HT1080 (cell line): Measurements from ENCODE around the gene ADGRA1. TPM values are rescaled to one million over a fixed set of nuclear protein-coding genes. Genes with fewer than 3 reads are reported as not detected.
"Not testable (repeated sequence)": the region's sequence is repeated elsewhere in the genome, so short reads cannot be mapped to it uniquely, and the experiment has no call there.

Experiments
- DNase-seq: peaks from one replicate; pipeline ENCODE4 v3.0.0-alpha.2; 2015; ENCODE audit warnings: low read depth
- total RNA-seq: library from RNA; depleted of rRNA; stranded (reverse); fragments of >200 nt; shearing (Covaris generic); gene quantifications from 2 replicates; pipeline ENCODE4 v1.2.3, GENCODE V29; 2014

Gene ADGRA1
- total RNA-seq, 1 experiment from 2014 or later = not detected

- DNase-seq = no peak
These were observed 23.0 kb downstream of the ADGRA1 start for GRCh38 chr10:133110609-133111275.

DNA sequence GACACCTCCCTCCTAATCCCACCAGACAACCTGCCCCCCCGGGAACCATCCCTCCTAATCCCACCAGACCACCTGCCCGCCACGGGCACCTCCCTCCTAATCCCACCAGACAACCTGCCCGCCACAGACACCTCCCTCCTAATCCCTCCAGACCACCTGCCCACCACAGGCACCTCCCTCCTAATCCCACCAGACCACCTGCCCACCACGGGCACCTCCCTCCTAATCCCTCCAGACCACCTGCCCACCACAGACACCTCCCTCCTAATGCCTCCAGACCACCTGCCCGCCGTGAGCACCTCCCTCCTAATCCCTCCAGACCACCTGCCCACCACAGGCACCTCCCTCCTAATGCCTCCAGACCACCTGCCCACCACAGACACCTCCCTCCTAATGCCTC lies 23.9 kb downstream of the ADGRA1 start:
- DNase-seq = not testable (repeated sequence)

DNA sequence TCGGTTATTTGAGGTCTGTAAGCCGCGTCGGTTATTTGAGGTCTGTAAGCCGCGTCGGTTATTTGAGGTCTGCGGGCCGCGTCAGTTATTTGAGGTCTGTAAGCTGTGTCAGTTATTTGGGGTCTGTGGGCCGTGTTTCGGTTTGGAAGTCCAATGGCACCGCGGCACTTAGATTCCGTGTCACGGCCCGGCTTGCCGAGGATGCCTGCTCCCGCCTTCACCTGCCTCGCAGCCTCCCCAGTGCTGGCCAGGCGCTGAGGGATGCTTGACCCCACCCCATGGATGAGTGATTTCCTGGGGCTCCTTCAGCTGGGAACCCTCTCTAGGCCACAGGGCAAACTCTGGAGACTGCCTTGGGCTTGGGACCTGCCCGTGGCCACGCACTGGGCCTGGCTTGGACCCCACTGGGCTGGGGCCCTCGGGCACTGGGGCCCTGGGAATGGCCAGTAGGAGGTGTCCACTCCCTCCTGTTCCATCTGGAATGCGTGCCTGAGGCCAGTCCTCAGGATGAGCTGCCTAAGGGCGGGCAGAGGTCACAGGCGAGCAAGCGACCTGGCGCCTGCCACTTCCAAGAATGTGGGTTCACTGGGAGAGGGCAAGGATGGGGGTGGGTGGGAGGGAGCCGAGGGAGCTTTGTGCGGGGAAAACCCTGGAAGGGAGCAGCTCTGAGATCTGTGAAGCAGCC lies 25.6 kb downstream of the ADGRA1 start:
- DNase-seq = no peak

DNA sequence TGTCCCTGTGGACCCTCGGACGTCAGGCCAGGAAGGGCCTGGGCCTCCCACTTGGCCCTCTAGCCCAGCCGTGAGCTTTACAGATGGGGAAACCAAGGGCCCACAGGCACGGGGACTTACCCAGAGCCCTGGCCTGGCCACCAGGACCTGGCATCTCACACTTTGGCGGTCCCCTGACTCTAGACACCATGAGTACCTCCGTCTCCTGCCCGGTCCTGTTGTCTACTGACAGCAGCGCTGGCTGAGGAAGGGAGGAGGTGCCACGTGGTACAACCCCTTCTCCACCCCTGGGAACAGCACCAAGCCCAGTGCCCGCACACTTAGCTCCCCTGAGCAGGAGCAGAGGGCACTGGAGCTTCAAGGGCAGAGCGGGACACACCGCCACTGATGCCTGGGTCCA lies 26.1 kb downstream of the ADGRA1 start:
- DNase-seq = no peak

DNA sequence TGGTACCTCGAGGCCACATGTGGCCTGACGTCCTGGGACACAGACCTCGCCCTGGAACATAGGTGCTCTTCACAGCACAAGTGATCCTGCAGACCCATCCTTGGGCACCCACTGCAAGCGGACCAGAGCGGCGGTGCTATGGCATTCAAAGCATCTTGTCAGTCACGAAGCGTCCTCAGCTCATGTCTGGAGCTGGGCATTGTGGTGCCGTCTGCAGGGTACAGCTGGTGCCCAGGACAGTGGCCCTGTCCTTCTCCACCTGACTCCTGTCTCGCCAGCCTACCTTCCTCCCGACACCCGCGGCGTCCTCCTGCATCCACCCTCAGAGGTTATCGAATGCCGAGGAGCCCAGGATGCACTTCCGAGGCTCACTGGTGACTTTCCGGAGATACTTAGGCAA lies 26.5 kb downstream of the ADGRA1 start:
- no peak for DNase-seq

DNA sequence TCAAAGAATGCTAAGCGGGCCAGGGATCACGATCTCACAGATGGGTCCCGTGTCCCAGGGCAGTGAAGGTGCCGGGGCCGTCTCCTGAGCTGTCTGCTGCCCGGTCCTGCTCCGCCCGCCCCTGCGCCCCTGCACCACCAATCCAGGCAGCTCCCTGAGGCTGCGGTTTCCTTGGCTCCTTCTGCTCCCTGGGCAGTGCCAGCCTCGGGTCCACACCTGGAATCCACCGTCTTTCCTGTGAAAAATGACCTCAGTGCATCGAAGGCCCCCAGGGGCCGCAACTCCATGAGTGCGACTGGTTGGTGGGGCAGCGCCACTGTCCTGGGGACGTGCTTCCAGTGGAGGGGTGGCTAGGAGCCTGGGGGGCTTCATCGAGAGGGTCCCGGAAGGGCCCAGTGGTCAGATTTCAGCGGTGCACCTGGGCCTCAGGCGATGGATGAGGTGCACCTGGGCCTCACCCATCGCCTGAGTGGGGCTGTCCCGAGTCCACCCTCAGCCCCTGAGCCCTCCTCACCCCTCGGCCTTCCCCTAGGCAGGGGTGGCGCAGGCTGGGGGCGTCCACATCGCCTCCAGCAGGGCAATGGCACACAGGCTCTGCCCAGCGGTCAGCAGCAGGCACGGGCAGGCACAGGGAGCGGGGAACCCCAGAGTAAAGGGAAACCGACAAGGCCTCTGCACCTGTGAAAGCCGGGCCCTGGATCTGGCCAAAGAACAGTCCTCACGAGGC lies 27.2 kb downstream of the ADGRA1 start:
- DNase-seq = no peak

- DNase-seq = no peak
These were observed 27.7 kb downstream of the ADGRA1 start for GRCh38 chr10:133115453-133115842.

DNA sequence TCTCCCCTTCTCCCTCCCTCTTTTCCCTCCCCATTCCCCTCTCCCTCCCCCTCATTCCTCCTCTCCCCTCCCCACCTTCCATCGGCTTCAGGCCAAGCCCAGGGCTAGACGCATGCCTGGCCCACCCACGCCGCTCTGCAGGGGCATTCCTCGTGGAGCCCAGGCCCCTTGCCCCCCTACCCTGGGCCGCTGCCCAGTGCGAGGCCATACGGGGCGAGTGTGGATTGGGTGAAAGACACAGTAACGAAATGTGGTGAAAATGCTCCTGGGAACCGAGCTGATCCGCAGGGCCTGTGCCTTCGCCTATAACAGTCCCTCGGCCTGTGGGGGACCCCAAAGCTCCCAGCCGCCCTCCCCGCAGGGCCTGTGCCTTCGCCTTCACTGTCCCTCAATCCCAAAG lies 28.3 kb downstream of the ADGRA1 start:
- DNase-seq = no peak

DNA sequence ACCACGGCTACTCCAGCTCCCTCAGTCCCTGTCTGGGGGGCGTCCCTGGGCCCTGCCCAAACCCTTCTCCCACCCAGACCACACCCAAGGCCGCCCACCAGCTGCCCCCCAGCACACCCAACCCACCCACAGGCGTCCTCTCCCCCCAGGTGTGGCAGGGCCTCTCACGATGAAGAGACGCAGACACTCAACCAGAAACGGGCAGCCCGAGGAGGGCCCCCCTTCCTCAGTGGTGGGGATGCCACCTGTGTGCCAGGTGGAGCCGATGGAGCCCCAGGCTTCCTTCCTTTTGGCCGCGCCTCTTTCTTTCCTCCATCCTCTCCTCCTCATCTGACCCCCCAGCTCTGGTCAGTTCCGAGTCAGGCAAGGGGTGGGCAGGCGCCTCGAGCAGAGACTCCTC lies 28.7 kb downstream of the ADGRA1 start:
- no peak for DNase-seq

DNA sequence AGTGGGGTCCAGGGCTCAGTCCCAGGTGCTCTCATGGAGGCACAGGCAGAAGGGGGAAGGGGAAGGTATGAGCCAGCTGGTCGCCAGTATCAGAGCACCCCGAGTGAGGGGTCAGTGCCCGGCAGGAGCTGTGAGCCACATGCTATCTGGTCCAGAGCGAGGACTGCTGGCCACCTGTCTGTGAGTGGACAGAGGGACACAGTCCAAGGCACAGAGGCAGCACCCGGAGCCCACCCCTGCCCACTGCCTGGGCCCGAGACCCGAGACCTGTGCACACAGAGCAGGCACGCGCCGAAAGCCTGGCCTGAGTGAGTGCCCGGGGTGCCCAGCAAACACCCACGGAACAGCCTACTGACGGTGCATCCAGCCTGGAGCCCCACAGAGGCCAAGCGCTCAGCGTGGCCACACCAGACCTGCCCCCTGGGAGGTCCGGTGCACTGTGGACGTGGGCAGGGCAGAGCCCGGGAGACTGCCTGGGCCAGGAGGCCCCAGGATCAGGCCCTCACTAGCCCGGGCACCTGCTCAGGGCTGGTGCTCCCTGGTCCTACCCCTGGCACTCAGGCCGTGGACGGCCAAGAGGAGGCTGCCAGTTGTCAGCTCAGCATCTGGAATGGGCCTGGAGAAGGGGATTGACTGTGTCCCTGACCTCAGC lies 29.4 kb downstream of the ADGRA1 start:
- no peak for DNase-seq

- no peak for DNase-seq
These were observed 30.0 kb downstream of the ADGRA1 start for GRCh38 chr10:133117688-133118071.

DNA sequence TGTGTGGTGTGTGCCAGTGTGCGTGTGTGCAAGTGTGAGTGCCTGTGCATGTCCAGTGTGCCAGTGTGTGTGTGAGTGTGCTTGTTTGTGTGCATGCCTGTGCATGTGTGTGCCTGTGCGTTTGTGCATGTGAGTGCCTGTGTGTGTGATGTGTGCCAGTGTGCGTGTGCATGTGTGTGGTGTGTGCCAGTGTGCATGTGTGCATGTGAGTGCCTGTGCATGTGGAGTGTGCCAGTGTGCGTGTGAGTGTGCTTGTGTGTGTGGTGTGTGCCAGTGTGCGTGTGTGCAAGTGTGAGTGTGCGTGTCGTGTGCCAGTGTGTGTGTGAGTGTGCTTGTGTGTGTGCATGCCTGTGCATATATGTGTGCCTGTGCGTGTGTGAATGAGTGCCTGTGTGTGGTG lies 33.8 kb downstream of the ADGRA1 start:
- no peak for DNase-seq

DNA sequence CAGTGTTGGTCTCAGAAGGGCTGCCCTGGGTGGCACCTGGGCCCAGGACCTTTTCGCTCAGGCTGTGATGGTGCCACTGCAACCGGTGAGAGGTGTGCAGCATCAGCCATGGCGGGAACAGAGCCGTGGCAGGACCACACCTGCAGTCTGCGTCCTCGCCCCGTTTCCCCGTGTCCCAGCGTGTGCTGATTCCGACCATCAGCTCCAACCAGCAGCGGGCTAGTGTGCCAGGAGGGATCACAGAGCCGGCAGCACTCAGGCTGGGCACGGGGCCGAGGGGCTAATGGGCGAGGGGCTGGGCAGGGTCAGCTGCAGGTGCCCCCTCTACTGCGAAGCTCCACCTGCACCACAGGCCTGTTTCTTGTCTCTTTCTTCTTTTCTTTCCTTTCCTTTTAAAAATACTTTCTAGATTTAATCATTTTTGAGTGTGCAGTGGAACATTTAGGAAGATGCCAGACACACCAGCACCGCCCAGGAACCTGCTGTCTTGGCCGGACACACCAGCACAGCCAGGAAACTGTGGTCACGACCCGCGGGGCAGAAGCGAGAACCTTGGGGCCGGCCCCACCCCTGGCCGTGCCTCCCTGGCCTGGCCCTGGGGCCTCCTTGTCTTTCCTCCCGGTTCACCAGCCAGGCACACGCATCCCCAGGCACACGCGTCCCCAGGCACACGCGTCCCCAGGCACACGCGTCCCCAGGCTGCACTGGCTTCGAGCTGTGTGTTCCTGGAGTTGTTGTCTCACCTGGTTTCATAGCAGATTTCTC lies 34.6 kb downstream of the ADGRA1 start:
- no peak for DNase-seq

DNA sequence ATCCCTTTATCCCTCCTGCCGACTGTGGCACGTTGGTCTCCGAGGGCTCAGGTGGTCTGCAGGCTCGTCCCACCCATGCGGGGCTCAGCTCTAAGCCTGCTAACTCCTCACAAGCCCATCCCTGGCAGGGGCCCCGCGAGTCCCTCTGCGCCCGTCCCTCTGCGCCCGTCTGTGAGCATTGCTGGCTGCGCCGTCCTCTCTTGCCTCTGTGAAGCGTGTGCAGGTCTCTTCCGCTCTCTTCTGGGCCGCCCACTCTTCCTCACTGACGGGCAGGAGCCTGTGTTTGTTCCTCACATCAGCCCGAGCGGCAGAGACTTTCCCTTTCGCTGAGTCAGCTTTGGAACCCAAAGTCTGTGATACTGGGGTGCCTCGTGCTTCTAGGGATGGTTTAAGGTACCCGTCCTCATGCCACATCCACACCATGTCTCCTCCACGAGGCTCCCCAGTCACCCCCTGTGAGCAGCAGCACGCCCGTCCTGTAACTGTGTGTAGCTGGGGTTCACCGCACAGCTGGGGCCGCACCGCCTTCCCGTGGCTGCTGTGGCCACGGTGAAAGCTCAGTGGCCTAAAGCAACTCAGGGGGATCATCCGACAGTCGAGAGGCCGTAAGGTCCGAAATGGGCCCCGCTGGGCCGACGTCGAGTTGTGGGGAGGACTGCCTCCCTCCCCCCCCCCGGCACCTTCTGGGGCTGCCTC lies 35.5 kb downstream of the ADGRA1 start:
- no peak for DNase-seq

DNA sequence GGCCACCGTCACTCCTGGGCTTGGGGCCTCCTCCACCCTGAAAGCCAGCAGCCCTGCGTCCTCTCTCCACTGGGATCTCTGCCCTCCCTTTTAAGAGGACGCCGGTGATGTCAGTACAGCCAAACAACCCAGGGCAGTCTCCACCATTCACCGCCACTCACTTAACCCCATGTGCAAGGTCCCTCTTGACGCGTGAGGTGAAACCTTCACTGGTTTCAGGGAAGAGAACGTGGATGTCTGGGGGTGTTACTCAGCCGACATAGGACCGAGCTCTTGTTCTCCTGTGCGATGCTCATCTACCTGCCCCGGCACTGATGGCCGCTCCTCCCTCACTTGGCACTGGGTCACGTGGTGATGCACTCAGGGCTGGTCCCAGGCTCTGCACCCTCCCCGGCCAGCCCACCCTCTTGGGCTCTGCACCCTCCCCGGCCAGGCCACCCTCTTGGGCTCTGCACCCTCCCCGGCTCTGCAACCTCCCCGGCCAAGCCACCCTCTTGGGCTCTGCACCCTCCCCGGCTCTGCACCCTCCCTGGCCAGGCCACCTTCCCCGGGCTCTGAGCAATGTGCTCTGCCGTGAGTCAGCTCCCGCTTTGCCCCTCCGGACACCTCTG lies 36.1 kb downstream of the ADGRA1 start:
- no peak for DNase-seq

DNA sequence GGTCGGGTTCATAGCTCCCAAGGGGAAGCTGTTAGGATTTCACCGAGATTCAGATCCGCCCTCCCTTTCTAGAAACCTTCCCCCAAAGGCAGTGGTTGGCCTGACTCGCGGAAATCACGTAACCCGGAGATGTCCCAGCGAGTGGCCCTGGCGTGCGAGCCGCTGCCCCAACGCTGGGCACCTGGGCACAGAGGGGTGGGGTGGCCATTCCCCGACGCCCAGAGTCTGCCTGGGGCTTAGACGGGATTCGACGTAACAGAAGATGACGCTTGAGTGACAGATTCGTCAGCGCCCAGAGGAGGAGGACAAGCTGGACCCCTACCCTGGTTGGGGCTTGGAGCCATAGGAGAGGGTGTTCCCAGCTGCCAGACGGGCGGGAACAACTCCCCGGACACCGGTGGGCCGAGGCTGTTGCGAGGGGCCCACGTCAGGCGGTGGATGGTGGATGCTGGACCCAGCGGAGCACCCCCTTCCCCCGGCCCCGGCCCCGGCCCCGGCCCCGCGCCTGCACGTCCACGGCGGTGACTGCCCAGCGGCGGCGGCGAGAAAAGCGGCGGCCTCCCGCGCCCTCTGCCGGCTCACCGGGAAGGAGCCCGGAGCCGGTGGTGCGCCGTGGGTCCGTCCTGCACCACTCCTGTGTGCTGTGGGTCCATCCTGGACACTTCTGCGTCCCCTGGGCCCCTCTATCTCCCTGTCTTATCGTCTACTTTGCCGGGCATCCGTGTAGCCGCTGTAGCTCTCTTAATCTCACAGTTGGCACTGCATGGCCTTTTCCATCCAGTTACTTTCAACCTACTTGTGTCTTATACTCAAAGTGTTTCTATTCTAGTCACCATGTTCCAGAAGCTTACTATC lies 36.9 kb downstream of the ADGRA1 start:
- DNase-seq = no peak

- no peak for DNase-seq
These were observed 38.2 kb downstream of the ADGRA1 start for GRCh38 chr10:133125901-133126300.

DNA sequence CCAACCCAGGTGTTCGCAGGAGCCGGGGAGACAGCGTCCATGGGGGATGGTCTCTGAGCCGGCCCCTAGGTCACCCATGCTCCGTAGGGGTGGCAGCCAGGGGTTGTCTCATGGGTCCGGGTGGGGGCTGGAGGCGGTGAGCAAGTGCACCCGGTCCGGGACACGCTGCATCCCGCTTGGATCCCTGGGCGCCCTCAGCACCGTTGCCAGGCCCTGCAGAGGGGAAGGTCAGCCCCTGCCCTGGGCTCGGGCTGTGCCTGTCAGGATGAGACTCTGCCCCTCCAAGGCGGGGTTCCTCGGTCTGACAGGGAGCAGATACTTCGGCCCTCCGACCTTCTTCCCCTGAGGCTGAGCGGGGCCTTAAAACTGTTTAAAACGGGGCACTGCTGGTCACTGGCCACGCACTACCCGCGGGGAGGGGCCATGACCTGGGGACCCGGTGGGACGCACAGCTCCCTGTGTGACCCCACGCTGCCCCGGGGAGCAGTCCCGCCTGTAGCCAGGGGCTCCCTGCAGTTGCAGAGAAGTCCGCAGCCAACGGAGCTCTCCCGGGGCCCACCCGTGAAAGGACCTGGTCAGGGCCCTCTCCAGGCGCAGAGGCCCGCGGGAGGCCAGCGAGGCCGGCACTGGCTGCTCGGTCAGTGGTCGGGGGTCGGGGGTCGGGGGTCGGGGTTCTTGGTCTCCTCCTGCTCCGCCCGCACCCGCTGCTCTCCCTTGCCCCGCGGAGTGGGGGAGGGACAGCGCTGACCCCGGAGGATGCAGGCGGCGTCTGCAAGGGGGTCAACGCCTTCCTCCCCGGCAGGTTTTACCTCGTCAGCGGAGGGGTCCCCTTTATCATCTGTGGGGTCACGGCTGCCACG lies 38.9 kb downstream of the ADGRA1 start:
- no peak for DNase-seq
